ENCODE measurements around the gene SLC9A9.

Gene SLC9A9

GRCh38 chr3:143597774-143598652 is 250.3 kb downstream of the SLC9A9 start:
- H3K27me3 ChIP-seq: no peaks in the 10 kb centered on the region

GRCh38 chr3:143596957-143597642 is 251.2 kb downstream of the SLC9A9 start:
- Histone ChIP-seq H3K9me3 (no peaks in the 10 kb centered on the region), H3K27me3 (no peaks in the 10 kb centered on the region), H3K4me1 (no peaks in the 10 kb centered on the region), H3K4me3 (ENCODE audit: low read depth, low read length) (no peak overlapping the region), H3K36me3 (no peaks in the 10 kb centered on the region)
- DNase-seq: no peak
- no peak for TF ChIP-seq CTCF (IDR thresholded peaks at IDR 0.05; ENCODE audit: low read depth, low read length)

More at GRCh38 chr3:143597774-143598652, 250.3 kb downstream of the SLC9A9 start:
- Histone ChIP-seq H3K4me3 (ENCODE audit: low read depth, low read length) (no peak overlapping the region), H3K4me1 (no peaks in the 10 kb centered on the region), H3K36me3 (no peaks in the 10 kb centered on the region), H3K9me3 (no peaks in the 10 kb centered on the region)
- no peak for TF ChIP-seq CTCF (IDR thresholded peaks at IDR 0.05; ENCODE audit: low read depth, low read length)
- no peak for DNase-seq

GRCh38 chr3:143595456-143596077 is 252.7 kb downstream of the SLC9A9 start:
- TF ChIP-seq CTCF (IDR thresholded peaks at IDR 0.05; ENCODE audit: low read depth, low read length): no peak
- Histone ChIP-seq H3K27me3 (no peaks in the 10 kb centered on the region), H3K4me3 (ENCODE audit: low read depth, low read length) (no peak overlapping the region), H3K9me3 (no peaks in the 10 kb centered on the region), H3K36me3 (no peaks in the 10 kb centered on the region), H3K4me1 (no peaks in the 10 kb centered on the region)
- no peak for DNase-seq

- Histone ChIP-seq H3K9me3 (no peaks in the 10 kb centered on the region), H3K4me3 (ENCODE audit: low read depth, low read length) (no peak overlapping the region), H3K4me1 (no peaks in the 10 kb centered on the region), H3K36me3 (no peaks in the 10 kb centered on the region), H3K27me3 (no peaks in the 10 kb centered on the region)
- no peak for TF ChIP-seq CTCF (IDR thresholded peaks at IDR 0.05; ENCODE audit: low read depth, low read length)
- no peak for DNase-seq
These were observed 254.1 kb downstream of the SLC9A9 start for GRCh38 chr3:143594206-143594605.

- Histone ChIP-seq H3K4me1 (no peaks in the 10 kb centered on the region), H3K9me3 (no peaks in the 10 kb centered on the region), H3K36me3 (no peaks in the 10 kb centered on the region), H3K4me3 (ENCODE audit: low read depth, low read length) (no peak overlapping the region), H3K27me3 (no peaks in the 10 kb centered on the region)
- DNase-seq: no peak
- TF ChIP-seq CTCF (IDR thresholded peaks at IDR 0.05; ENCODE audit: low read depth, low read length): no peak
These were observed 257.6 kb downstream of the SLC9A9 start for GRCh38 chr3:143590660-143591059.

Measured in BE2C (cell line).